GM18517 (cell line): Measurements from ENCODE around the gene GLUD1.
A peak's percentile ranks its signal among the peaks of the same experiment; 100 is the strongest.
"Not testable (repeated sequence)": the region's sequence is repeated elsewhere in the genome, so short reads cannot be mapped to it uniquely, and the experiment has no call there.

Experiments used
- ATAC-seq: cut with Tn5 transposase; IDR thresholded peaks from one replicate; pipeline ENCODE4 v1.9.1; 2021; ENCODE audit warnings: mild to moderate bottlenecking, moderate library complexity; ENCODE audit not compliant: unreplicated experiment

GLUD1 gene

GRCh38 chr10:87090779-87091178 lies 3.9 kb downstream of the GLUD1 start:
- ATAC-seq, result no peak

GRCh38 chr10:87089746-87090145 lies 4.9 kb downstream of the GLUD1 start:
- no peak for ATAC-seq

- no peak for ATAC-seq
These were observed 9.1 kb downstream of the GLUD1 start for GRCh38 chr10:87085537-87085936.

GRCh38 chr10:87084291-87084782 lies 10.3 kb downstream of the GLUD1 start:
- peak; percentile 71 for ATAC-seq

- peak; percentile 28 for ATAC-seq
These were observed 10.9 kb downstream of the GLUD1 start for GRCh38 chr10:87083576-87084290.

GRCh38 chr10:87082219-87082618 lies 12.4 kb downstream of the GLUD1 start:
- ATAC-seq, result not testable (repeated sequence)

- not testable (repeated sequence) for ATAC-seq
These were observed 13.1 kb downstream of the GLUD1 start for GRCh38 chr10:87081574-87081973.

GRCh38 chr10:87080621-87081020 lies 14.0 kb downstream of the GLUD1 start:
- ATAC-seq, result not testable (repeated sequence)

GRCh38 chr10:87079106-87079836 lies 15.4 kb downstream of the GLUD1 start:
- no peak for ATAC-seq

GRCh38 chr10:87076421-87076820 lies 18.2 kb downstream of the GLUD1 start:
- not testable (repeated sequence) for ATAC-seq

- no peak for ATAC-seq
These were observed 22.2 kb downstream of the GLUD1 start for GRCh38 chr10:87072449-87072848.

- no peak for ATAC-seq
These were observed 26.4 kb downstream of the GLUD1 start for GRCh38 chr10:87068281-87068680.

- ATAC-seq, result no peak
These were observed 27.8 kb downstream of the GLUD1 start for GRCh38 chr10:87066865-87067264.

GRCh38 chr10:87066178-87066577 lies 28.5 kb downstream of the GLUD1 start:
- ATAC-seq, result no peak

GRCh38 chr10:87064651-87065050 lies 30.0 kb downstream of the GLUD1 start:
- no peak for ATAC-seq

- ATAC-seq, result no peak
These were observed 34.2 kb downstream of the GLUD1 start for GRCh38 chr10:87060280-87060928.

GRCh38 chr10:87059401-87059800 lies 35.2 kb downstream of the GLUD1 start:
- no peak for ATAC-seq

- no peak for ATAC-seq
These were observed 36.5 kb downstream of the GLUD1 start for GRCh38 chr10:87058171-87058570.

GRCh38 chr10:87054373-87055295 lies 40.0 kb downstream of the GLUD1 start:
- no peak for ATAC-seq

GRCh38 chr10:87053577-87054181 lies 41.0 kb downstream of the GLUD1 start:
- no peak for ATAC-seq
